Testis (tissue), 3 donors: ENCODE measurements around the gene FNDC3A. TPM values are rescaled to one million over a fixed set of nuclear protein-coding genes. Genes with fewer than 3 reads are reported as not detected.

ENCODE experiments used
- DNase-seq: peaks from one replicate; pipeline ENCODE4 v3.0.0-alpha.2; 2019
- H3K27ac ChIP-seq, 2 donors: fragments of 200-600 bp; sonication (generic); one replicate each; pipeline ENCODE4 v1.5.1; 2019
- H3K27me3 ChIP-seq: fragments of 200-600 bp; sonication (generic); one replicate; pipeline ENCODE4 v1.5.1; 2019
- H3K36me3 ChIP-seq: fragments of 200-600 bp; sonication (generic); one replicate; pipeline ENCODE4 v1.5.1; 2017; ENCODE audit warnings: low read depth; ENCODE audit errors: missing control alignments
- H3K4me1 ChIP-seq: fragments of 200-600 bp; sonication (generic); one replicate; pipeline ENCODE4 v1.5.1; 2019
- H3K4me3 ChIP-seq, 2 donors: fragments of 200-600 bp; sonication (generic); one replicate each; pipeline ENCODE4 v1.5.1; 2017 to 2019
- H3K9me3 ChIP-seq: fragments of 200-600 bp; sonication (generic); one replicate; pipeline ENCODE4 v1.5.1; 2017
- POLR2A ChIP-seq: fragments of 450-650 bp; IDR thresholded peaks from one replicate; pipeline ENCODE4 v1.6.1; 2017; ENCODE audit warnings: antibody characterized with exemption, mild to moderate bottlenecking, moderate library complexity
- WGBS, 2 donors: methylation state at CpG; one replicate each; pipeline ENCODE4 v1.1.5; 2018; 5-methylcytosine and 5-hydroxymethylcytosine counted together
- intact Hi-C: fragments of 100-400 bp; cut with DNase I; formaldehyde crosslinking; loops from one replicate; pipeline ENCODE4 v1.15.1; 2023; ENCODE audit warnings: low total_unique reads
- polyA plus RNA-seq: library from polyadenylated mRNA; stranded (reverse); fragments of 350-450 nt; fragmentation: Illumina TruSeq; extraction: RNeasy Lipid Tissue Mini Kit (QIAGEN cat#74804); gene quantifications from one replicate; pipeline ENCODE4 v1.2.3, GENCODE V29; 2014; ENCODE audit warnings: low read depth, low replicate concordance; ENCODE audit not compliant: insufficient read depth
- total RNA-seq, 2 donors: library from RNA; depleted of rRNA; stranded (reverse); fragments of >200 nt; gene quantifications; one replicate each; pipeline ENCODE4 v1.2.3, GENCODE V29; 2016
- TF ChIP-seq, protein P1 (sequence below), 3 experiments: fragments of 450-650 bp in 2 of 3; fragments of 200-600 bp in 1 of 3; sonication (generic) in 1 of 3; IDR thresholded peaks; one replicate each; pipeline ENCODE4 v1.5.1; 2016 to 2019; ENCODE audit warnings: antibody characterized with exemption in 3 of 3, mild to moderate bottlenecking in 2 of 3, moderate library complexity in 1 of 3

Gene FNDC3A
- total and polyA plus RNA-seq, 3 donors from 2014 or later = 52.5 to 77.3 (median 75.0) TPM

GRCh38 chr13:49029570-49029969 lies 53.9 kb downstream of the FNDC3A start:
- Histone ChIP-seq H3K36me3 (no peaks in the 10 kb centered on the region), H3K4me3 (no peak overlapping the region), H3K4me1 (no peaks in the 10 kb centered on the region), H3K27me3 (no peaks in the 10 kb centered on the region), H3K27ac (no peak overlapping the region), H3K9me3 (no peaks in the 10 kb centered on the region)
- intact Hi-C loops = no loop called here
- no peak for DNase-seq
- 89 to 91% methylated on average over 2 of the region's 2 CpGs for WGBS, 2 donors
- no peak for TF ChIP-seq POLR2A
- TF ChIP-seq, protein P1, sequence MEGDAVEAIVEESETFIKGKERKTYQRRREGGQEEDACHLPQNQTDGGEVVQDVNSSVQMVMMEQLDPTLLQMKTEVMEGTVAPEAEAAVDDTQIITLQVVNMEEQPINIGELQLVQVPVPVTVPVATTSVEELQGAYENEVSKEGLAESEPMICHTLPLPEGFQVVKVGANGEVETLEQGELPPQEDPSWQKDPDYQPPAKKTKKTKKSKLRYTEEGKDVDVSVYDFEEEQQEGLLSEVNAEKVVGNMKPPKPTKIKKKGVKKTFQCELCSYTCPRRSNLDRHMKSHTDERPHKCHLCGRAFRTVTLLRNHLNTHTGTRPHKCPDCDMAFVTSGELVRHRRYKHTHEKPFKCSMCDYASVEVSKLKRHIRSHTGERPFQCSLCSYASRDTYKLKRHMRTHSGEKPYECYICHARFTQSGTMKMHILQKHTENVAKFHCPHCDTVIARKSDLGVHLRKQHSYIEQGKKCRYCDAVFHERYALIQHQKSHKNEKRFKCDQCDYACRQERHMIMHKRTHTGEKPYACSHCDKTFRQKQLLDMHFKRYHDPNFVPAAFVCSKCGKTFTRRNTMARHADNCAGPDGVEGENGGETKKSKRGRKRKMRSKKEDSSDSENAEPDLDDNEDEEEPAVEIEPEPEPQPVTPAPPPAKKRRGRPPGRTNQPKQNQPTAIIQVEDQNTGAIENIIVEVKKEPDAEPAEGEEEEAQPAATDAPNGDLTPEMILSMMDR (IDR thresholded peaks at IDR 0.05) = no peak

- intact Hi-C loops = no loop called here
- Histone ChIP-seq H3K4me3 (no peak overlapping the region), H3K9me3 (no peaks in the 10 kb centered on the region), H3K27me3 (no peaks in the 10 kb centered on the region), H3K27ac (no peak overlapping the region), H3K36me3 (no peaks in the 10 kb centered on the region), H3K4me1 (no peaks in the 10 kb centered on the region)
- TF ChIP-seq POLR2A = no peak
- TF ChIP-seq, protein P1 (IDR thresholded peaks at IDR 0.05) = no peak
- DNase-seq = no peak
- WGBS, 2 donors = 89 to 92% methylated on average over 2 of the region's 2 CpGs
These were observed 54.5 kb downstream of the FNDC3A start for GRCh38 chr13:49030213-49030612.

GRCh38 chr13:49040872-49041271 lies 65.2 kb downstream of the FNDC3A start:
- H3K36me3 ChIP-seq = no peaks in the 10 kb centered on the region
- no peak overlapping the region for H3K27ac ChIP-seq
- H3K9me3 ChIP-seq = no peaks in the 10 kb centered on the region
- H3K27me3 ChIP-seq = no peaks in the 10 kb centered on the region
- 95 to 98% methylated on average over 3 of the region's 3 CpGs for WGBS, 2 donors
- DNase-seq = no peak
- no peak for TF ChIP-seq POLR2A
- TF ChIP-seq, protein P1 (IDR thresholded peaks at IDR 0.05) = no peak
- H3K4me1 ChIP-seq = no peaks in the 10 kb centered on the region
- intact Hi-C loops = no loop called here
- no peak overlapping the region for H3K4me3 ChIP-seq

DNA sequence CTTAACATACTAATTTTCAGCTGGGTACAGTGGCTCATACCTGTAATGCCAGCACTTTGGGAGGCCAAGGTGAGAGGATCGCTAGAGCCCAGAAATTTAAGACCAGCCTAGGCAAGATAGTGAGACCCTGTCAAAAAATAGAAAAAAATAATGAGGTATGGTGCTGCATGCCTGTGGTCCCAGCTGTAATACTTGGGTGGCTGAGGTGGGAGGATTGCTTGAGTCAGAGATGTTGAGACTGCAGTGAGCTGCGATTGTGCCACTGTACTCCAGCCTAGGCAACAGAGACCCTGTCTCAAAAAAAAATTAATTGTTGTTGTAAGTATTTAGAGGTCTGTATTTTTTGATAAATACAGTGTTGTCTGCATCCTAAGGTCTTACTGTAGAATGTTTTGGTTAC lies 66.8 kb downstream of the FNDC3A start:
- no peaks in the 10 kb centered on the region for H3K27me3 ChIP-seq
- no peaks in the 10 kb centered on the region for H3K36me3 ChIP-seq
- no peak overlapping the region for H3K27ac ChIP-seq
- H3K9me3 ChIP-seq = no peaks in the 10 kb centered on the region
- H3K4me3 ChIP-seq = no peak overlapping the region
- DNase-seq = no peak
- intact Hi-C loops = no loop called here
- WGBS, 2 donors = 80 to 92% methylated on average over 2 of the region's 2 CpGs
- no peak for TF ChIP-seq POLR2A
- TF ChIP-seq, protein P1 (IDR thresholded peaks at IDR 0.05) = no peak
- no peaks in the 10 kb centered on the region for H3K4me1 ChIP-seq

- TF ChIP-seq POLR2A = no peak
- TF ChIP-seq, protein P1 (IDR thresholded peaks at IDR 0.05) = no peak
- H3K36me3 ChIP-seq = no peaks in the 10 kb centered on the region
- no peak for DNase-seq
- H3K9me3 ChIP-seq = no peaks in the 10 kb centered on the region
- no peaks in the 10 kb centered on the region for H3K27me3 ChIP-seq
- no peaks in the 10 kb centered on the region for H3K4me1 ChIP-seq
- H3K4me3 ChIP-seq = no peak overlapping the region
- intact Hi-C loops = no loop called here
- no peak overlapping the region for H3K27ac ChIP-seq
- 63 to 98% methylated on average over 3 of the region's 3 CpGs for WGBS, 2 donors
These were observed 68.3 kb downstream of the FNDC3A start for GRCh38 chr13:49044008-49044407.
